ACC112 (cell line): ENCODE measurements around the gene INSYN1.
"Not testable (repeated sequence)": the region's sequence is repeated elsewhere in the genome, so short reads cannot be mapped to it uniquely, and the experiment has no call there.

Experiments
- H2AFZ ChIP-seq: fragments of 200-600 bp; sonication (generic); one replicate; pipeline ENCODE4 v1.6.0; 2017; ENCODE audit warnings: antibody characterized with exemption, low read length; ENCODE audit not compliant: unreplicated experiment
- H3K27ac ChIP-seq: fragments of 200-600 bp; sonication (generic); 2 replicates; pipeline ENCODE4 v1.5.1; 2014; ENCODE audit warnings: low read depth, mild to moderate bottlenecking, antibody characterized with exemption, low read length, moderate library complexity
- H3K27me3 ChIP-seq: fragments of 200-600 bp; sonication (generic); 2 replicates; pipeline ENCODE4 v1.6.1; 2014; ENCODE audit warnings: mild to moderate bottlenecking, antibody characterized with exemption, low read length, moderate library complexity, mixed read lengths; ENCODE audit not compliant: insufficient read depth
- H3K36me3 ChIP-seq: fragments of 200-600 bp; sonication (generic); 2 replicates; pipeline ENCODE4 v1.6.1; 2016; ENCODE audit warnings: mild to moderate bottlenecking, antibody characterized with exemption, low read length, moderate library complexity, mixed read lengths; ENCODE audit not compliant: insufficient read depth
- H3K4me1 ChIP-seq: fragments of 200-600 bp; sonication (generic); one replicate; pipeline ENCODE4 v1.6.1; 2016; ENCODE audit warnings: low read length, mixed read lengths; ENCODE audit not compliant: insufficient read depth, unreplicated experiment, control insufficient read depth
- H3K4me3 ChIP-seq: fragments of 200-600 bp; sonication (generic); 2 replicates; pipeline ENCODE4 v1.5.1; 2014; ENCODE audit warnings: mild to moderate bottlenecking, low read depth, low read length
- H3K79me2 ChIP-seq: fragments of 200-600 bp; sonication (generic); one replicate; pipeline ENCODE4 v1.6.0; 2016; ENCODE audit warnings: low read length; ENCODE audit not compliant: control insufficient read depth, unreplicated experiment, insufficient read depth

Gene INSYN1

GRCh38 chr15:73789521-73790240 is 36.5 kb upstream of the INSYN1 start:
- Histone ChIP-seq H3K4me3 (no peak overlapping the region), H3K79me2 (no peaks in the 10 kb centered on the region), H3K27ac (no peak overlapping the region), H3K4me1 (no peaks in the 10 kb centered on the region), H2AFZ (no peak overlapping the region), H3K36me3 (no peaks in the 10 kb centered on the region), H3K27me3 (no peaks in the 10 kb centered on the region)

- H2AFZ ChIP-seq = no peak overlapping the region
- H3K36me3 ChIP-seq = no peaks in the 10 kb centered on the region
- no peaks in the 10 kb centered on the region for H3K27me3 ChIP-seq
- H3K27ac ChIP-seq = no peak overlapping the region
- H3K79me2 ChIP-seq = no peaks in the 10 kb centered on the region
- H3K4me3 ChIP-seq = no peak overlapping the region
- H3K4me1 ChIP-seq = no peaks in the 10 kb centered on the region
These were observed 34.5 kb upstream of the INSYN1 start for GRCh38 chr15:73787621-73788020.

DNA sequence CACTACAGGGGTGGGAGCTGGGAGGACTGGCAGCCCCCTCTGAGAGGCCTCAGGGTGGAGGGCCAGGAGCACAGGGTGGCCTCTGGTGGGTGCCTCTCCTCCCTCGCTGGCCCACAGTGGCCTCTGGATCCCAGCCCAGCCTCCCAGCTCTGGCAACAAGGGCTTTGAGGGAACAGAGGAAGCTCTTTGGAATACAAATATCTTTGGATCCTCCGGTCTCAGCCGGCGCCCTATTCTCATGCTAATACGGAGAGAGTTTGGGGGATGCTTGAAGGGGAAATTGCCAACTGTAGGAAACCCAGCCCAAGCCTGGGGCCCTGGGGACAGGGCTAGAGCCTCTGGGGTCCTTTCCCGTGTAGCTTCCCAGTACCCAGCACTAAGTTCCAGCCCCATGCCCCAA is 33.4 kb upstream of the INSYN1 start:
- Histone ChIP-seq H3K27me3 (no peaks in the 10 kb centered on the region), H3K4me3 (no peak overlapping the region), H3K36me3 (no peaks in the 10 kb centered on the region), H3K4me1 (no peaks in the 10 kb centered on the region), H2AFZ (no peak overlapping the region), H3K27ac (no peak overlapping the region), H3K79me2 (no peaks in the 10 kb centered on the region)

- H3K27me3 ChIP-seq, H3K4me1 ChIP-seq, H3K4me3 ChIP-seq, H3K27ac ChIP-seq, H2AFZ ChIP-seq, H3K36me3 ChIP-seq, H3K79me2 ChIP-seq: not testable (repeated sequence)
These were observed 32.3 kb upstream of the INSYN1 start for GRCh38 chr15:73785256-73786014.

DNA sequence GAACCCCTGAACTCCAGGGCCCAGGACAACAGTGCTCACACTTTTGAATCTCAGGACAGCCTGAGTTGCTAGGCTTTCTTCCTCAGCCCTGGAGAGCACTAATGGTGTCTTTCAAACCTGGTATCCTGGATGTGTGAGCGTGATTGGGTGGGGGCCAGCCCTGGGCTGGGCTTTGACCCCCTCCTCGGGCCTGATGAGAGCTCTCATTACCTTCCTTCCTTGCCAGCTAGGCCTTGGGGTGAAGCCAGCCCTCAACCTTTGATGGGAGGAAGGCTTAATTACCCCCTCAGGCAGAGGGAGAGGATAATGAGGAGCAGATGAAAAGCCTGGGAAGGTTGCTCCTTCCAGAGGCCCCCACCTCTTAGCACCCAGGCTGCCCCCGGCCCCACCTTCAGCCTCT is 31.1 kb upstream of the INSYN1 start:
- no peak overlapping the region for H3K4me3 ChIP-seq
- H3K79me2 ChIP-seq = no peaks in the 10 kb centered on the region
- no peaks in the 10 kb centered on the region for H3K36me3 ChIP-seq
- H3K27ac ChIP-seq = no peak overlapping the region
- H2AFZ ChIP-seq = no peak overlapping the region
- H3K27me3 ChIP-seq = no peaks in the 10 kb centered on the region
- H3K4me1 ChIP-seq = no peaks in the 10 kb centered on the region

- Histone ChIP-seq H3K27ac (no peak overlapping the region), H3K36me3 (no peaks in the 10 kb centered on the region), H3K4me1 (no peaks in the 10 kb centered on the region), H3K79me2 (no peaks in the 10 kb centered on the region), H3K4me3 (no peak overlapping the region), H2AFZ (no peak overlapping the region), H3K27me3 (no peaks in the 10 kb centered on the region)
These were observed 29.3 kb upstream of the INSYN1 start for GRCh38 chr15:73782344-73782959.

GRCh38 chr15:73781038-73781925 is 28.1 kb upstream of the INSYN1 start:
- Histone ChIP-seq H3K4me3 (no peak overlapping the region), H3K27me3 (no peaks in the 10 kb centered on the region), H3K79me2 (no peaks in the 10 kb centered on the region), H3K4me1 (no peaks in the 10 kb centered on the region), H3K27ac (no peak overlapping the region), H3K36me3 (no peaks in the 10 kb centered on the region), H2AFZ (no peak overlapping the region)

GRCh38 chr15:73779974-73780373 is 26.8 kb upstream of the INSYN1 start:
- Histone ChIP-seq H2AFZ (no peak overlapping the region), H3K79me2 (no peaks in the 10 kb centered on the region), H3K4me3 (no peak overlapping the region), H3K27me3 (no peaks in the 10 kb centered on the region), H3K36me3 (no peaks in the 10 kb centered on the region), H3K4me1 (no peaks in the 10 kb centered on the region), H3K27ac (no peak overlapping the region)

- Histone ChIP-seq H3K27me3 (0 out of 2 replicates have a peak, but pooled peaks cover under 1% of the 10 kb centered on the region), H3K79me2 (no peaks in the 10 kb centered on the region), H3K4me3 (no peak overlapping the region), H3K4me1 (no peaks in the 10 kb centered on the region), H2AFZ (no peak overlapping the region), H3K27ac (no peak overlapping the region), H3K36me3 (no peaks in the 10 kb centered on the region)
These were observed 24.6 kb upstream of the INSYN1 start for GRCh38 chr15:73777741-73778140.

GRCh38 chr15:73773428-73773827 is 20.3 kb upstream of the INSYN1 start:
- H2AFZ ChIP-seq = no peak overlapping the region
- no peak overlapping the region for H3K4me3 ChIP-seq
- H3K4me1 ChIP-seq = no peaks in the 10 kb centered on the region
- H3K79me2 ChIP-seq = no peaks in the 10 kb centered on the region
- H3K27ac ChIP-seq = no peak overlapping the region
- peaks cover 22% of the 10 kb centered on the region for H3K27me3 ChIP-seq
- no peaks in the 10 kb centered on the region for H3K36me3 ChIP-seq
